ENCODE measurements around the gene LDLRAD4.

GRCh38 chr18:13543144-13543543 lies 324.6 kb downstream of the LDLRAD4 start:
- TF ChIP-seq GATA3 (IDR thresholded peaks at IDR 0.05; ENCODE audit: low read depth, low read length), result no peak
- TF ChIP-seq GATA2 (IDR thresholded peaks at IDR 0.05; ENCODE audit: low read depth, low read length), result no peak
